Left lobe of liver (tissue), 2 donors: ENCODE data around the gene ACSBG1. TPM values are rescaled to one million over a fixed set of nuclear protein-coding genes. Genes with fewer than 3 reads are reported as not detected.
"Not testable (repeated sequence)": the region's sequence is repeated elsewhere in the genome, so short reads cannot be mapped to it uniquely, and the experiment has no call there.

ENCODE experiments used
- ATAC-seq: fragments of 200-7000 bp; cut with Tn5 transposase; one replicate; pipeline ENCODE4 v1.9.1; 2020; ENCODE audit warnings: mild to moderate bottlenecking, moderate library complexity
- DNase-seq: peaks from one replicate; pipeline ENCODE4 v3.0.0-alpha.2; 2020; ENCODE audit warnings: low spot score
- total RNA-seq: library from RNA; stranded (reverse); gene quantifications from one replicate; pipeline ENCODE4 v1.2.1, GENCODE V29; 2021
- donor health status: DM: no; HTN: no; CAD: no; lungs with moderate emphysema.
- donor health status: DM: no; HTN: yes; CAD: no.

Gene ACSBG1
- total RNA-seq, 1 donor from 2014 or later: not detected

GRCh38 chr15:78174401-78174800 is 60.0 kb downstream of the ACSBG1 start:
- ATAC-seq (no peak), DNase-seq (no peak)

GRCh38 chr15:78171864-78172472 is 62.4 kb downstream of the ACSBG1 start:
- DNase-seq: no peak
- no peak for ATAC-seq

- no peak for DNase-seq
- no peak for ATAC-seq
These were observed 63.3 kb downstream of the ACSBG1 start for GRCh38 chr15:78170848-78171773.

- DNase-seq (no peak), ATAC-seq (no peak)
These were observed 65.8 kb downstream of the ACSBG1 start for GRCh38 chr15:78168608-78169007.

- ATAC-seq: no peak
- no peak for DNase-seq
These were observed 67.0 kb downstream of the ACSBG1 start for GRCh38 chr15:78167227-78167888.

- no peak for ATAC-seq
- no peak for DNase-seq
These were observed 70.4 kb downstream of the ACSBG1 start for GRCh38 chr15:78164010-78164409.

- ATAC-seq (no peak), DNase-seq (no peak)
These were observed 72.3 kb downstream of the ACSBG1 start for GRCh38 chr15:78162038-78162437.

- DNase-seq (no peak), ATAC-seq (no peak)
These were observed 75.0 kb downstream of the ACSBG1 start for GRCh38 chr15:78159395-78159794.

GRCh38 chr15:78157203-78157602 is 77.2 kb downstream of the ACSBG1 start:
- DNase-seq: no peak
- no peak for ATAC-seq

- ATAC-seq (no peak), DNase-seq (no peak)
These were observed 77.7 kb downstream of the ACSBG1 start for GRCh38 chr15:78156653-78157052.

- no peak for ATAC-seq
- no peak for DNase-seq
These were observed 78.9 kb downstream of the ACSBG1 start for GRCh38 chr15:78155355-78155939.

GRCh38 chr15:78154955-78155354 is 79.4 kb downstream of the ACSBG1 start:
- ATAC-seq: no peak
- no peak for DNase-seq

GRCh38 chr15:78151075-78151474 is 83.3 kb downstream of the ACSBG1 start:
- ATAC-seq, DNase-seq: not testable (repeated sequence)

- DNase-seq (no peak), ATAC-seq (no peak)
These were observed 84.3 kb downstream of the ACSBG1 start for GRCh38 chr15:78149805-78150751.

GRCh38 chr15:78149068-78149804 is 85.1 kb downstream of the ACSBG1 start, which contains the start of gene IDH3A:
Gene IDH3A, plus strand, starts transcription at chr15:78149362. Its CDS starts 42 bp downstream, at chr15:78149404.
- DNase-seq: peak; percentile 100
- peak; percentile 98 for ATAC-seq

- ATAC-seq (no peak), DNase-seq (no peak)
These were observed 85.8 kb downstream of the ACSBG1 start for GRCh38 chr15:78148392-78149067.

GRCh38 chr15:78147566-78147965 is 86.8 kb downstream of the ACSBG1 start:
- ATAC-seq: no peak
- DNase-seq: no peak

GRCh38 chr15:78146425-78147154 is 87.8 kb downstream of the ACSBG1 start:
- DNase-seq: no peak

More at GRCh38 chr15:78146425-78147154, 87.8 kb downstream of the ACSBG1 start:
- no peak for ATAC-seq
